NCI-H82 (cell line): ENCODE data around the gene TCF12.
"Not testable (repeated sequence)": the region's sequence is repeated elsewhere in the genome, so short reads cannot be mapped to it uniquely, and the experiment has no call there.

Experiments
- DNase-seq: peaks from one replicate; lab custom pipeline; 2025; lab: John Stamatoyannopoulos, UW

TCF12 gene

GRCh38 chr15:56915888-56916287 lies 2.6 kb upstream of the TCF12 start:
- DNase-seq, result no peak

DNA sequence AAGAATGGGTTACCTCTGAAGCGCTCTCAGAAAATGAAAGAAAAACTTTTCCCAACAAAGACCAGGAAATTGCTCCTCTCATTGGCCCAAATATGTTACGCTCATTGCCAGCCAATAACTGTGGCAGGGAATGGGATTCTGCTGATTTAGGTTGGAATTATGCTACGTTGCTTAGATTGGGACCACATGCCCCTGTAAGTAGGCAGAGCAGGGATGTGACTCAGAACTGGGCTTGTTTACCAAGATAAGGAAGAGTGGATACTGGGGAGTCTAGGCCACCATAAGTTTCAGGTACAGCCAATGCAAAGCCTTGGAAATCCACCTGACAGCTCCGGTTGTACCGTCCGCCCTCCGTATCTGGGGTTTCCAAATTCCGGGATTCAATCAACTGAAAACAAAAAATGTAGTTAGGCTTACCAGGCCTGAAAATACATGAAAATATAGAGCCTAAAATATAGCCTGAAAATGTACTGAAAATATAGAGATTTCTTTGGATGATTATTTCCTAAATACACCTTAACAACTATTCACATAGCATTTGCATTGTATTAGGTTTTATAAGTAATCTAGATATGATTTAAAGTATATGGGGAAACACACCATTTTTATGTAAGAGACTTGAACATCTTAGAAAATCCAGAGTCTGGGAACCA lies 1.5 kb upstream of the TCF12 start:
- no peak for DNase-seq

DNA sequence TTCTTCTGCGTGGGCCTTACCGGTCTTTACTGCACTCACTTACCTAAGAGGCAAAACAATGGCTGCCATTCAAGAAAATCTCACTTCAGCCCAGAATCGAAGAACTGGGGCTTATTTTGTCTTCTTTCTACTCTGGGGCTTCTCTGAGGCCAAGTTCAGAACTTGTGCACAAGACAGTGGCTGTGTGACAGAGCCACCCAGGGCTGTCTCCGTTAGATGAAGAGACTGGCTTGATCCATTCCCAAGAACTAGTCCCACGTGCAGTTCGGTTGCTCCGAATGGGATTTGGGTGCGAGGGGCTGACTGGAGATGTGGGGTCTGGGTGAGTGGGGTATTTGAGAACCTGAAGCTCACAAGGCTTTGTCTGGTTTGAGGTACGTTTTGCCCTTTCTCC lies 795 bp upstream of the TCF12 start:
- peak; percentile 64 for DNase-seq

DNA sequence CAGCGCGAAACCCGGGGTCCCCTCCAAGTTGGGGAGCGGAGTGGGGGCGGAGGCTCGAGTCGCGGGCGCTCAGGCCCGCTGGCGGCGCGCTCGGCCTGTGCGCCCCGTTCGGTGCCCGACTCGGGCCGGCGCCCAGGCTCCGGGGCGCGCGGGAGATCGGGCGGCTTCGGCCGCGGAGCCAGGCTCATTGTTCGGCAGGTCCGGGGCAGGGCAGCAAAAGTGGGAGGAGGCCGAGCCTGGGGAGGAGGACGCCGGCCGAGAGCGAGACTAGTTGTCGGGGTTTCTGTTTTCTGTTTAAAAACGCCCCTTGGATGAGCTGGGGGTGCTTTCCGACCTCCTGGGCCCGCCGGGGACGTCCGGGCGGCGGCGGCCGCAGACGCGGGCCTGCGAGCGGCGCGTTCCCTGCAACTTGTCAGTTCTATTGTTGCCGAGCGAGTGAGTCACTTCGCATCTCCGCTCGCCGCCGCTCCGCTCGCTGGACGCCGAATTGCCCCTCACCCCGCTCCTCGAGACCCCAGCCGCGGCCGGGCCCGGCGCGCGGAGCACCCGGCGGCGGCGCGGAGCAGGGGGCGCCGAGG lies 676 bp downstream of the TCF12 start:
- peak; percentile 69 for DNase-seq

- peak; percentile 76 for DNase-seq
Observed at GRCh38 chr15:56919609-56920366, 1.3 kb downstream of the TCF12 start.

DNA sequence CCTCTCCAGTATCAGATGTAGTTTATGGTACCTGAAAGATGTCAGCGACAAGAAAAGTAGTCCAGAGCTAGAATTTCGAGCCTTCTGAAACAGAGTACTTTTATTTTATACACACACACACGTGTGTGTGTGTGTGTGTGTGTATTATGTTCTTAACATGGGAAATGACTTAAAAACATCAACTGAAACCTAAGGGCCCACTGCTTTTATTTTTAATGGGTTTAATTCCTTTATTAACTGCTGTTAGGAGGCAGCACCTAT lies 1.9 kb downstream of the TCF12 start:
- no peak for DNase-seq

GRCh38 chr15:56923174-56923591 lies 4.7 kb downstream of the TCF12 start:
- DNase-seq, result no peak

GRCh38 chr15:56927816-56928215 lies 9.4 kb downstream of the TCF12 start:
- no peak for DNase-seq

DNA sequence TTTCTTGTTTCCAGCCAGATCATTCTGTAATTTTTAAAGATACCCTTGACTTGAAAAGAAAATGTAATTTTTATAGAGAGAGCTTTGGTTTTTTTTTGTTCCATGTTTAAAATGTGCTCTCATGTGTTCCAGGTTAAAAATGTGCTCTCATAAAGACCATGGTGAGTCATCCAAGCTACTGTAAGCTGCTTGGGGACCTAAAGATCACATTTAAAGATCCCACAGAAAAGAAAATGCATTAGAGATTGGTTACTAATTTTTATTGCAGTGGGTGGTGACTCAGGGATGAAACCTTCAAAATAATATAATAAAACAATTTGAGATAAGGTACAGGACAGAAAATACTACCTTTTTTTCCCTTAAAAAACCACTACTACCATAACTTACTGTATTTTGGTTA lies 11.0 kb downstream of the TCF12 start:
- no peak for DNase-seq

- DNase-seq, result no peak
Observed at GRCh38 chr15:56929933-56930332, 11.5 kb downstream of the TCF12 start.

DNA sequence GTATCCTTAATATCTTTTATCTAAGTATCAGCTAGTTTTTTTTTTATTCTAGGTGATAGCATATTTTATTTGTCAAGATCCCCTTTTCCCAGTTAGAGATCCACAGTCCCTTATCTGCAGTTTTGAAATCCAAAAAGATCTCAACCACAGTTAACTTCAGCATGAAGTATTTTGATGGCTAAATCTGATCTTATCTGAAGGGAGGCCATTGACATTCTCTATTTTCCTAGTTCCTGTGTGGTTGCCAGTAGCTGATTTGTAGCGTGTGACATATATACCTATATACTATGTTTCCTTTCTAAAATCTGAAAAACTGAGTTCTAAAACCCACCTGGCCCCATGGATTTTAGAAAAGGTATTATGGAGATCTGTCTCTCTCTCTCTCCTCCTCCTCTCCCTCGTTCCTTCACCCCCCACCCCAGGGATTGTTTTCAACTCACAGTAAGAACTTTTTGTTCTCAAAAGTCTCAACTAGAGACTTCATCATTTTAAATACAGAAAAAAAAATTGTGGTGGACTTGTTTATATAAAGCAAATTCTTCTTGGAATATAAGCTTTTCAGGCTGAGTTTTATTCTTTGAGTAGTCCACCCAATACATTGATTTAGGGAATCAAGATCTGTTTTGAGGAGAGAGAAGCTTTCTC lies 12.3 kb downstream of the TCF12 start:
- no peak for DNase-seq

DNA sequence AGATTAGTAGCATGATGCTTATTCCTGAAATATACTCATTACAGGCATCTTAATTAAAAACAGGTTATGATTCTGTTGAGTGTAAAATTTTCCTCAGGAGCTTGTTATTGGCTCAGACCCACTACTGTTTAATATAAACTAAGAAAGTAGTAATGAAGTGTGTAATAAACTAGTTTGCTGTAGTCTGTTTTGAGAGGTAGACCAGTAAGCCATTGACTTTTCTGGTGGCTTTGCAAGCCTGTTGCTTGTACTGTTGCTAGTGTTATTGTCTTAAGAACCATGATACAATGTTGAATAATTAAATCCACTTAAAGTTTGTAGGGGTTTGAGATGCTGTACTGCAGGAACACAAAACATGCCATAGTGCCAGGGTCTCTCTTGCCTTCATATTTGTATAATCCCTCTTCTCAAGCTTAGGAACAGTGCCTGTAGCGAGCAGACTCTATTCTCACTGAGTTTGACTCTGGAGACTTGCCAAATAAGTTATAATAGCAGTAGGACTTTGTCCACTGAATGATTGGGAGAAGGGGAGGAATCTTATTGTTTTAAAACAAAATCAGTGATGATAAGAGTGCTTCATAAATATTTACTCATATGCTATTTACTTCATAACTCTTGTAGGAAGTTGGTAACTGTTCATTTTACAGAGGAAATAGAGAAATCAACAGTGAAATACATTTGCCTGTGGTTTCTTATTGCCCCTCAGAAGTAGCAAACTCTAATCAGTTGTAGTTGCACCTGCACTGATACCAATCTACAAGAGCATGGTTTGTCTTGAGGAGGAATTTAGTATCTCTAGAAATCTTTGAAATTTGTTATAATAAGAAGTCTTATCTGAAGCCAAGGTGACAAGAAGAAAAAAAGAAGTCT lies 13.4 kb downstream of the TCF12 start:
- DNase-seq, result no peak

DNA sequence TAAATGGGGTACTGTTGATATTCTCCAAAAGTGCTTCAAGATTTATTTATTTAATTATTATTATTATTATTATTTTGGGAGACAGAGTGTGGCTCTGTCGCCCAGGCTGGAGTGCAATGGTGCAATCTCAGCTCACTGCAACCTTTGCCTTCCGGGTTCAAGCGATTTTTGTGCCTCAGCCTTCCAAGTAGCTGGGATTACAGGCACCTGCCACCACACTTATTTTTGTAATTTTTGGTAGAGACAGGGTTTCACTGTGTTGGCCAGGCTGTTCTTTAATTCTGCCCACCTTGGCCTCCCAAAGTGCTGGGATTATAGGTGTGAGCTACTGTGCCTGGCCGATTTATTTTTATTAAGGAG lies 14.0 kb downstream of the TCF12 start:
- not testable (repeated sequence) for DNase-seq

DNA sequence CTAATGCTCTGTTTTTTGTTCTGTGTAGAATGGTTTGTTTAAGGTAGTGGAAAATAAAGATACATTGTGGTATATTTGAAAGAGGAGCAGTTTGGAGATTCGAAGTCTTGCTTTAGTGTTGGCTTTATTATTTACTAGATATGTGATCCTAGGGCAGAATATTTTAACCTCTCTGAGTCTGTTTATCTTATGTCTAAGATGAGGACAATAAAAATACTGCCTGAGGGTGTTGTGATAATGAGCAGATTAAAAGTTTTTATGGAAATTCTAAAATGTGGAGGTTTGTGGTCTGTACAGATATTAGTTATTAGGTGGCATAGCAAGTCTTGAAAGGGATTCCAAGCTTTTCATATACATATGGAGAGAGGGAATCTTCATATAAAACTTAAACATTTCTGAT lies 15.0 kb downstream of the TCF12 start:
- no peak for DNase-seq

- DNase-seq, result no peak
Observed at GRCh38 chr15:56933811-56934210, 15.4 kb downstream of the TCF12 start.

- DNase-seq, result no peak
Observed at GRCh38 chr15:56934269-56934668, 15.8 kb downstream of the TCF12 start.

GRCh38 chr15:56936929-56937328 lies 18.5 kb downstream of the TCF12 start:
- no peak for DNase-seq

DNA sequence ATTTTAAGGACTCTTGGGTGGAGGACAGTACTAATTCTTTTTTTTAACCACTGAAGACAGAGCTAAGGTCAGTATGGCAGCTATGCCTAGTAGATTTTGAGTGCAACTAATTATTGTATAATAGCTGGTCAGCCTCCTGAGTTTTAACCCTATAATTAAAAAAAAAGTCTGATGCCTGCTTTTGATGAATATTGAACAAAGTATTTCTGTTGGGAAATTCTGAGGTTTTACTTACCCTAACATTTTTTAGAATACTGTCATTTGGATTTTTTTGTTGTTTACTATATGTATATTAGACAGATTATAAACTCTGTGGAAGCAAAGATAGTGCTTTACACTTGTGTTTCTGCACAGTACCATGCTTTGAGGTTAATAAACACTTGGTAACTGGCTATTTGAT lies 20.8 kb downstream of the TCF12 start:
- no peak for DNase-seq

- DNase-seq, result no peak
Observed at GRCh38 chr15:56940388-56940787, 21.9 kb downstream of the TCF12 start.

- DNase-seq, result no peak
Observed at GRCh38 chr15:56942118-56942517, 23.7 kb downstream of the TCF12 start.

GRCh38 chr15:56943403-56943802 lies 25.0 kb downstream of the TCF12 start:
- DNase-seq, result no peak

GRCh38 chr15:56944485-56944884 lies 26.0 kb downstream of the TCF12 start:
- no peak for DNase-seq
